ENCODE results near the gene DEPDC7. TPM values are rescaled to one million over a fixed set of nuclear protein-coding genes. Genes with fewer than 3 reads are reported as not detected.

DEPDC7 gene
- total RNA-seq, 4 donors from 2014 or later: 0.27 to 4.2 (median 1.9) TPM

- Histone ChIP-seq H3K9me3 (no peaks in the 10 kb centered on the region), H3K36me3 (no peaks in the 10 kb centered on the region), H3K27ac (no peak overlapping the region), H3K4me3 (no peak overlapping the region), H3K4me1 (peaks cover 0 to 11% (median 0%) of the 10 kb centered on the region in 3 donors), H3K27me3 (no peaks in the 10 kb centered on the region)
- peak; percentile 34 for ATAC-seq
- peak; percentile 14 for TF ChIP-seq POLR2AphosphoS5 (IDR thresholded peaks at IDR 0.05)
- no peak for TF ChIP-seq POLR2A (IDR thresholded peaks at IDR 0.05)
These were observed 15.5 kb upstream of the DEPDC7 start for GRCh38 chr11:33000181-33000580.

- no peak overlapping the region for H3K4me3 ChIP-seq
- H3K4me1 ChIP-seq: peaks cover 0 to 11% (median 0%) of the 10 kb centered on the region in 3 donors
- H3K36me3 ChIP-seq: no peaks in the 10 kb centered on the region
- no peak for ATAC-seq
- H3K27me3 ChIP-seq: no peaks in the 10 kb centered on the region
- TF ChIP-seq EP300 (IDR thresholded peaks at IDR 0.05) (no peak), POLR2AphosphoS5 (IDR thresholded peaks at IDR 0.05) (no peak), CTCF (IDR thresholded peaks at IDR 0.05) (no peak)
- WGBS, 2 donors (ENCODE audit: low coverage in 1 of 2): 80 to 100% methylated on average over 1 to 2 of the region's 6 CpGs
- H3K27ac ChIP-seq: no peak overlapping the region
- H3K9me3 ChIP-seq: no peaks in the 10 kb centered on the region
These were observed 14.4 kb upstream of the DEPDC7 start for GRCh38 chr11:33001281-33001680.

GRCh38 chr11:33001751-33002542 is 13.7 kb upstream of the DEPDC7 start:
- TF ChIP-seq CTCF (IDR thresholded peaks at IDR 0.05) (no peak), POLR2AphosphoS5 (IDR thresholded peaks at IDR 0.05) (no peak), POLR2A (IDR thresholded peaks at IDR 0.05) (no peak), EP300 (IDR thresholded peaks at IDR 0.05) (no peak)
- no peaks in the 10 kb centered on the region for H3K27me3 ChIP-seq
- no peak for ATAC-seq
- no peak overlapping the region for H3K4me3 ChIP-seq
- WGBS, 2 donors (ENCODE audit: low coverage in 1 of 2): 71 to 86% methylated on average over 3 to 6 of the region's 8 CpGs
- peaks cover 0 to 11% (median 0%) of the 10 kb centered on the region in 3 donors for H3K4me1 ChIP-seq
- no peak overlapping the region for H3K27ac ChIP-seq
- no peaks in the 10 kb centered on the region for H3K36me3 ChIP-seq
- H3K9me3 ChIP-seq: no peaks in the 10 kb centered on the region

- TF ChIP-seq POLR2A (IDR thresholded peaks at IDR 0.05) (no peak), CTCF (IDR thresholded peaks at IDR 0.05) (no peak)
- Histone ChIP-seq H3K27me3 (peaks cover 6% of the 10 kb centered on the region), H3K4me1 (peaks cover 0 to 6% (median 0%) of the 10 kb centered on the region in 3 donors), H3K4me3 (no peak overlapping the region), H3K36me3 (no peaks in the 10 kb centered on the region), H3K27ac (no peak overlapping the region), H3K9me3 (no peaks in the 10 kb centered on the region)
- ATAC-seq: no peak
- 55 to 56% methylated on average over 2 of the region's 2 CpGs for WGBS, 2 donors (ENCODE audit: low coverage in 1 of 2)
These were observed 10.5 kb upstream of the DEPDC7 start for GRCh38 chr11:33005175-33005574.

GRCh38 chr11:33006010-33006409 is 9.7 kb upstream of the DEPDC7 start:
- Histone ChIP-seq H3K36me3 (no peaks in the 10 kb centered on the region), H3K9me3 (no peaks in the 10 kb centered on the region), H3K4me3 (no peak overlapping the region), H3K27ac (no peak overlapping the region), H3K27me3 (peaks cover 6% of the 10 kb centered on the region), H3K4me1 (no peaks in the 10 kb centered on the region)
- no peak for TF ChIP-seq POLR2AphosphoS5 (IDR thresholded peaks at IDR 0.05)
- TF ChIP-seq POLR2A (IDR thresholded peaks at IDR 0.05): no peak
- no peak for TF ChIP-seq EP300 (IDR thresholded peaks at IDR 0.05)
- no peak for TF ChIP-seq CTCF (IDR thresholded peaks at IDR 0.05)
- ATAC-seq: no peak

Measured in gastroesophageal sphincter (tissue), 4 donors.